OCI-M1 (cell line): Measurements from ENCODE around the gene SCLY.
"Not testable (repeated sequence)": the region's sequence is repeated elsewhere in the genome, so short reads cannot be mapped to it uniquely, and the experiment has no call there.

Experiments
- DNase-seq: peaks from one replicate; lab custom pipeline; 2025; lab: John Stamatoyannopoulos, UW

Gene SCLY

GRCh38 chr2:238040918-238041317, 19.9 kb upstream of the SCLY start:
- no peak for DNase-seq

DNA sequence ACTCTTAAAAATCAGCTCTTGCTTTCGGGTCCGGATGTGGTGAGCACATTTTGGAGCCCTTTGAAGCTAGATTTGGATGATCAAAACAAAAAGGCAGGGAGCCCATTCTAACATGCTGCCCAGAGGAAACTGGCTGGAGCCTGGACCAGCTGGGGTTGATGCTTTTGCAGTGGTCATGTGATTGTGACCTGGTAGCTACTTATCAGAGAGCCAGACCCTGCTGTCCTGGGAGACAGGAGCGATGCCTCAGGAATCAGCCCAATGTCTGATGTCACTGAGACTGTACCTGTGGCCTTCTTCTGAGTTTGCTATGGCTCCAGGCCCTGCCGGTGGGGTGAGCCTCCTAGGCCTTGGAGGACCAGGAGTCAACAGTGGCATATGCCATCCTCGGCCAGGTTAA, 18.7 kb upstream of the SCLY start:
- no peak for DNase-seq

GRCh38 chr2:238042849-238043584, 17.8 kb upstream of the SCLY start:
- DNase-seq = no peak

- DNase-seq = no peak
These were observed 16.9 kb upstream of the SCLY start for GRCh38 chr2:238043851-238044250.

DNA sequence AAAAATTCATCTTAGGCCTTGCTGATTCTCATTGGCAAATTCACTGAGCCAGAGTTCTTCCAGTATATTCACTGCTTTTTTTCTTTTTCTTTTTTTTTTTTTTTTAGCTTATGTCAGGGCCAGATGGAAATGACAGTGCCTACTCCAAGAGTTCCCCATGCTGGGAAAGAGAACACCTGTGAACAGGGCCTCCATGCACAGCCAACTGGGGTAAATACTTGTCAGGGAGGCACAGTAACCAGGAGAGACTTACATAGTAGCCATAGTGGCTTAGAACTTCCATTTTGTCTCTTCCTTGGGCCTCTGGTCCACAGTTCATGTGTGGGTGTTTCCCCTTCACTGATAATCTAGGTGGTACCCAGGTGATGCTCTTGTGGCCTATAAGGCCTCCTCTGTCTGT, 15.2 kb upstream of the SCLY start:
- DNase-seq = no peak

- DNase-seq = no peak
These were observed 14.0 kb upstream of the SCLY start for GRCh38 chr2:238046725-238047270.

GRCh38 chr2:238053191-238053776, 7.5 kb upstream of the SCLY start:
- DNase-seq = peak; percentile 47

- peak; percentile 13 for DNase-seq
These were observed 5.0 kb upstream of the SCLY start for GRCh38 chr2:238055841-238056240.

GRCh38 chr2:238057696-238058575, 2.9 kb upstream of the SCLY start:
- DNase-seq = not testable (repeated sequence)

DNA sequence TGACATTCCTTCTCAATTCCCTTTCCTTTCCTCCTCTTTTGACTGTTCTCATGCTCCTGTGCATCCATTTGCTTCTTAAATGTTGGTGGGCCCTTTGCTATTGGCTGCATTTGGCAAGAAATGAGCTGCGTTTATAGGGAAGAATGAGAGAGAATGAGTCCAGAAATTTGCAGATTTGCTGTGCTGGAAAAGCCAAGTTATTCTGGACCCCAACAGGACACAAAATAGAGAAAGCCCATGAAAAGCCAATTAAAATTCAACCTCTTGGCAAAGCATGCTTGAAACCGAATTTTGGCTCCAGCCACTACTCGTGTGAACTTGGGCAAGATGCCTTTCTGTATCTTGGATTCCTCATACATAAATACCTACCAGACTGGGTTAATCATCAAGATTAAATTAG, 1.3 kb upstream of the SCLY start:
- DNase-seq = no peak

GRCh38 chr2:238060096-238060541, 682 bp upstream of the SCLY start:
- DNase-seq = peak; percentile 67

DNA sequence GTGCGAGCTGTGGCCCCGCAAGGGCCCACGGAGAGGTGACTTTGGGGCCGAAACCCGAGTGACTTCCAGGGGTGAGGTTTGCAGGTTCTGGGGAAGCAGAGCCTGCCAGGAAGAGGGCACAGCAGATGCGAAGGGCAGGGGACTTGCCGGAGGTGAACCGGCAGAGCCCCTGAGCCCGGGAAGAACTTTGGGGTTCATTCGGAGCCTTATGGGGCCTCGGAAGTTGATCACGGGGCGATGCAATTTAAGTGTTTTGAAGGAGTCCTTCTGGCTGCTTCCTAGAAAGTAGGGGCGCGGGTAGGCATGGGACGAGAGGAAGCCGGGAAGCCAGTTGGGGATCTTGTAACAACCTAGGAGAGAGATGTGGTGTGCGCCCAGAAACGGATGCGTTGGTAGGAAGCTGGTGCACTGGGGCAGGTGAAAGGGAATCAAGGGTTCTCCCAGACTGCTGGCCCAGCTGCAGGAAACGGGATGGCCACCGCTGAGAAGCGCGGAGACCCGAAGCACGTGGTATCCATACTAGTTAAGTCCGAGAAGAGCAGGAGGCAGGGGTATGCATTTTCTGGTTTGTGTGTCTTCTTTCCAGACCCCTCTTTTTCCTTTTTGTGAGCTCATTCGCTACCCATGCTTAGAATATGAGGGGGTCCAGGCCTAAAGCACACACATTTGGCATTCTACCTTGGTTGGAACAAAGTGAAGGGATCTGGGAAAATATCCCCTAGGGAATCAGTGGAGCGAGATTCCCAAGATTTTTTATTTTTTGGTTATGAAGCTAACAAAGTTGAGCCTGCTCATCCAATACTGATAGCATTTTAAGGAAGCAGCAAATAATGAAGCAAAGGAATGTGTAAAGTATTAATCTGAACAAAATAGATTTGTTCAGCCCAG, 758 bp downstream of the SCLY start:
- DNase-seq = peak; percentile 53

- DNase-seq = no peak
These were observed 2.8 kb downstream of the SCLY start for GRCh38 chr2:238063414-238064189.

DNA sequence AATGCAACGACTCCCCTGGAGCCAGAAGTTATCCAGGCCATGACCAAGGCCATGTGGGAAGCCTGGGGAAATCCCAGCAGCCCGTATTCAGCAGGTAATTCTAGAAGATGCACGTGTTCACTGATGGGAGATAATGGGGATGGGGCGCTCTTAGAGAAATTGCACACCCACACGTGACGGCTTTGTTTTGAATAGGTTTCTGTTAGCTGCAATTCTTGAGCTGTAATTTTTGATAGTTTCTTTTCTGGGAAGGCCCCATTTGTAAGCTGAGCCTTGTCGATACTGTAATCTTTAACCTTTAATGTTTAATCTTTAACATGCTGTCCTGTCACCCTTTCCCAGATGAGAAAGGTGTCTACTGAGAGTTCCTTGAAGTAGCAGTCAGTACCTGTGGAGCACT, 3.6 kb downstream of the SCLY start:
- DNase-seq = no peak

DNA sequence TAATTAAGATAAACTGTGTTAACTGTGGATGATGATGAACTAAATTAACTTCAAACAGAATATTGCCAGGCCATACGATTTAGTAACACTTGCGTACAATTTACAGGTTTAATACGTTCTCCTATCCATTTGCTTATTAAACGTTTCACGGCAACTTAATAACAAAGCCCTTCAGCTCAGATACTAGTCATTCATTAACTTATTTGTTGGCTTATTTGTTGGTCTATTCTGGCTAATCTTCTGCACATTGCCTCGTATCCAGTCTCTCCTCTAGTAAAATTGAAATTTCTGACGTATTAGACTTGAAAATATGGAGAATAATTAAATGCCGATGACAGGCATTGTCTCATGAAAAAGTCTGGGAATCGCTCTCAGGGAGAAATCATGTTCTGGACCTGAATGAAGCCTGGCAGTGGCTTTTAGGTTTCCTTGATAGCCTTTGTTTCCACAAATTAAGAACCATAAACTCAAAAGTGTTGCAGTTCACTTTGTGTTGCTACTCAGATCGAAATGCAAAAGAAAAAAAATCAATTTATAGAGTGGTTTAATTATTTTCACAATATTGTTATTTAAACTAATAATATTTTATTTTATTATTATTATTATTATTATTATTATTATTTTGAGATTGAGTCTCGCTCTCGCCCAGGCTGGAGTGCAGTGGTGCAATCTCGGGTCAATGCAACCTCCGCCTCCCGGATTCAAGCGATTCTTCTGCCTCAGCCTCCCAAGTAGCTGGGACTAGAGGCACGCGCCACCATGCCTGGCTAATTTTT, 4.5 kb downstream of the SCLY start:
- no peak for DNase-seq

- no peak for DNase-seq
These were observed 5.4 kb downstream of the SCLY start for GRCh38 chr2:238066218-238066617.

DNA sequence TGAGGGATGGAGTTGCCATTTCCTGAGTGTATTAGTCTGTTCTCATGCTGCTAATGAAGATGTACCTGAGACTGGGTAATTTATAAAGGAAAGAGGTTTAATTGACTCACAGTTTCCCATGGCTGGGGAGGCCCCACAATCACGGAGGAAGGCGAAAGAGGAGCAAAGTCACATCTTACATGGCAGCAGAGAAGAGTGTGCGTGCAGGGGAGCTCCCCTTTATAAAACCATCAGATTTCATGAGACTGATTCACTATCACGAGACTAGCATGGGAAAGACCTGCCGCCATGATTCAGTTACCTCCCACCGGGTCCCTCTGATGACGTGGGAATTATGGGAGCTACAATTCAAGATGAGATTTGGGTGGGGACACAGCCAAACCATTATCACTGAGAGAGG, 5.9 kb downstream of the SCLY start:
- not testable (repeated sequence) for DNase-seq

DNA sequence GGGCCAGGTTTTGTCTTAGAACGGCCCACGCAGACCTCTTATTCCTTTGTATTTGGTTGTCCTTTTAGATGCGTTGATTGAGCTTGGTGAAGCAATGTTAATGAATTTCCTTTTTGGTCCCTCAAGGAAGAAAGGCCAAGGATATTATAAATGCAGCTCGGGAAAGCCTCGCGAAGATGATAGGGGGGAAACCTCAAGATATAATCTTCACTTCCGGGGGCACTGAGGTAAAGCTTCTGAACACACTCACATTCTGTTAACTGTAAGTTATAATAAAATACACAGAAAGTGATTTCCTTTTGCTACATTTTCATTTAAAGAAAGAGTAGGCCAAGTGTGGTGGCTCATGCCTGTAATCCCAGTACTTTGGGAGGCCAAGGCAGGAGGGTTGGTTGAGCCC, 7.1 kb downstream of the SCLY start:
- DNase-seq = no peak

GRCh38 chr2:238069021-238069709, 8.4 kb downstream of the SCLY start:
- DNase-seq = no peak
